ENCODE data around the gene FPGS.
"Not testable (repeated sequence)": the region's sequence is repeated elsewhere in the genome, so short reads cannot be mapped to it uniquely, and the experiment has no call there.

FPGS gene

DNA sequence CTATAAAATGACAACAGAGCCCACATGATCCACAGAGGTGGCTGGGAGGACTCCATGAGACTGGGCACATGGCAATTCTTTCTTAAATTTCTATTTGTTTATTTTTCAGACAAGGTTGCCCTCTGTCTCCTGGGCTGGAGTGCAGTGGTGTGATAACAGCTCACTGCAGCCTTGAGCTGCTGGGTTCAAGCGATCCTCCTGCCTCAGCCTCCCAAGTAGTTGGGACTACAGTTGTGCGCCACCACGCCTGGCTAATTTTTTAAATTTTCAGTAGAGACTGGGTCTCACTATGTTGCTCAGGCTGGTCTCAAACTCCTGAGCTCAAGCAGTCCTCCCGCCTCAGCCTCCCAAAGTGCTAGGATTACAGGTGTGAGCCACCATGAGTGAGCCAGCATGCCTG, 42.9 kb downstream of the FPGS start:
- DNase-seq, result not testable (repeated sequence)

DNA sequence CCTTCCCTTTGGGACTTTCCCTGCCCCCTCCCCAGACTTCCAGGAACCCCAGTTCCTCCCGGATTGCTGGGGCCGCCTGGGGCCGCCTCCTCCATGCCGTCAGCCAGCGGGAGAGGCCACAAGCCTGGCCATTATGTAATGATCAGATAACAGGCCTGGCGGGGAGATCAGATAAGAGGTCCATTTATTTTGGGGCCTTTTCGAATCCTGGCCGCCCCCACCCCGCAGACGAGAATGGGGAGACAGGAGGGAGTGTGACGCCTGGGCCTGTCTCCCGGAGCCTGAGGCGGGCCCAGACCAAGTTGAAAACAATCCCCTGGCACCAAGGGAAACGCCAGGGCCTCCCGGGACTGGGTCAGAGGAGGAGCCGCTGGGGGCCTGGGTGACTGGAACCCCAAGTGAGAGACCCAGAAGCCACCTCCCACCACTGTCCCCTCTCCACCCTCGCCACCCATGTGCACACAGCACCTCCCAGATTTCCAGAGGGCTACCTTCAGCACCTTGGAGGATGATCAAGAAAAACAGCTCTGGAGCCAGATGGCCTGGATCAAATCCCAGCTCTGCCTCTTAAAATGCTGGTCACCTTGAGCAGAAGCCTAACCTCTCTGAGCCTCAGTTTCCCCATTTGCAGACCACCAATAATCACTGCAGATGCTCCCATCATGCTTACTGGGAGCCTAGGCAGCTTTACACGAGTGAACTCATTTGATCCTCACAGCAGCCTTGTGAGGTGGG, 43.9 kb downstream of the FPGS start:
- no peak for DNase-seq

DNA sequence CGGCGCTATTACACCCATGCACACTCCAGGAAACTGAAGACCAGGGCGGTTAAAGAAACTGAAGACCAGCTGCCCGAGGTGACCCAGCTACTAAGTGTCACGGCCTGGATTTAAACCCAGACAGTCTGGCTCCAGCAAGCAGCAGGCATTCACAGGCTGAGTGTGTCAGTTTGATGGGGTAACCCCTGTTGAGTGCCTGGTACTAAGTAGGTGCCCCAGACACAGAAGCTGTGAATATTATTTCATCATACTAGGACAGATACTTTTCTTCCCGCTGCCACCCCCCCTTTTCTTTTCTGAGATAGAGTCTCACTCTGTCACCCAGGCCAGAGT, 44.5 kb downstream of the FPGS start:
- DNase-seq, result no peak

DNA sequence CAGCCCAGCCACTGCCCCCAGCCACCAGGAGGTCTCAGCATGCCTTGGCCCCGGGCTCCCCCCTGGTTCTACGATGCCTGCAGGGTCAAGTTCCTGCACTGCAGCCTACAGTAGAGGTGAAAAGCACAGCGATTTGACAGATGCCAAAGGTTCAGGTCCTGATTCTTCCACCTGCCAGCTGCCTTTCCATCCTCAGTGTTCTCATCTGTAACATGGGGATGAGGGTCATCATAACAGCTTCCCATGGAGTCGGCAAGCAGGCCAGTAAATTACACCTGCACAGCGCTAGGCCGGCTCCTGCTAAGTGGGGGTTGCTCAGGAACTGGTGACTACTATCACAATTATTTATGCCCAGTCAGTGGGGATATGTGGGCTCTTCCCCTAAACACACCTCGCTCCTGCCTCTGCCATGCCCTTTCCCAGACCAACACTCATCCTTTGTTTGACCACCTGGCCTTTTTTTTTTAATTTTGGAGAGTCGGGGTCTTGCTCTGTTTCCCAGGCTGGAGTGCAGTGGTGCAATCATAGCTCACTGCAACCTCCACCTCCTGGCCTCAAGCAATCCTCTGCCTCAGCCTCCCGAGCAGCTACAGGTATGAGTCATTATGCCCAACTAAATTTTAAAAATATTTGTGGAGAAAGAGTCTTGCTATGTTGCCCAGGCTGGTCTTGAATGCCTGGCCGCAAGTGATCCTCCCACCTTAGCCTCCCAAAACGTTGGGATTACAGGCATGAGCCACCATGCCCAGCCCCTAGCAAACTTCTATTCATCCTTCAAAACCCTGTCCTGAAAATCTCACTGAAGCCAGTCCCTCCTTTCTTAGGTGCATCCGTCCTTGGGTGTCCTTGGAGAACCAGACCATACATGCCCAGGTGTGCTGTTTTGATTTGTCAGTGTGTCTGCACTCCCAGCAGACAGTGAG, 45.4 kb downstream of the FPGS start:
- DNase-seq, result no peak

DNA sequence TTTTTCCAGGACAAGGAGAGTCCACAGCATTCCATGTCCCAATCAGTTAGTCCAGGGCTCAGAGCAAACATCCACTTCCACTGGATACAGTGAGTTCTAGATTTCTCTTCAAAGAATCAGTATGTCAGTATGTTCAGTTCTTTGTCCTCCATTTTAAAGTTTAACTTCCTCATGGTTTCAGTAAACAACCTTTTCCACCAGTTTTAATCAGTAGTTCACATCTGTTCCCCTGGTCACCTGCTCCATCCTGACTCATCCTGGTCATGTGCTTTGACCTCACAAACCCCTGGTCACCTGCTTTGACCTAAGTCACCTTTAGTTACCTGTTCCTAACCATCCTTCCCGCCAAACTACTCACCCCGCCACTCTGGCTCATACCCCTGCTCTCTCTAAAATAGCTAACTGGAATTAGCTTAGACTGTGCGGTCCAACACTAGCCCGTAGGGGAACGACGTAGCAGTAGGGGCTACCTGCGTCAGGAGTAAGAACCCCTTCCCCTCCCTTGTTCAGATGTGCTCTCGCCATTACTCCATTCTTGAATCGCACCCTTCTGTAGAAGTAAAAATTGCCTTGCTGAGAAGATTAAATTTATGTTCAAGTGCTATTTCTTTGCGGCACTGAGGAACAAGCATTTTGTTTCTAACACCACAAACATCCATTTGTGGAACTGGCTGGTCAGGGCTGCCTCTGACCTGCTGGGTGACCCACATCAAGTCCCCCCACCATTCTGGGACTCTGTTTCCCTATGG, 46.2 kb downstream of the FPGS start:
- DNase-seq, result no peak

DNA sequence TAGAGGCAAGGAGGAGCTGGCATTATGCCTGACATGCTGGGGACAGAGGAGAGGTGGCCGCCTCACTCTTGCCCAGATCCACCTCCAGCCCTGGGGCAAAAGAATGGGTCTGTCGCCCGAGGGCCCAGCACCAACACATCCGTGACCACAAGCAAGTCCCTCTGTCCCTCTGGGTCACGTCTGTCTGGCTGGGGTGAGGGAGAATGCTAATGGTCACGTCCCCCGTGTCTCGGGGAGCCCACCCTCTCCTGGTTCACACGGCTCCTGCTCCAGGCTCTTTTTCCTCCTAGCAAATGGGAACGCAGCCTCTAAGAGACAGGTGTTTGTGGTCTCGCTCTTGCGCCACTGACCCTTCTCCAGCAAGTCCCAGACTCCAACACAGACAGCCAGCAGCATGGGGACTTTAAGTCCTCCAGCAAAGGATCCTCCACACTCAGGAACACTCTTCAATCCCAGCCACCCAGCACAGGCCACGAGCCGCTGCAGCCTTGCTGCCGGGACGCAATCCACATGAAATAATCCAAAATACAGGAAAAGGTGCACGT, 47.7 kb downstream of the FPGS start:
- DNase-seq, result no peak

DNA sequence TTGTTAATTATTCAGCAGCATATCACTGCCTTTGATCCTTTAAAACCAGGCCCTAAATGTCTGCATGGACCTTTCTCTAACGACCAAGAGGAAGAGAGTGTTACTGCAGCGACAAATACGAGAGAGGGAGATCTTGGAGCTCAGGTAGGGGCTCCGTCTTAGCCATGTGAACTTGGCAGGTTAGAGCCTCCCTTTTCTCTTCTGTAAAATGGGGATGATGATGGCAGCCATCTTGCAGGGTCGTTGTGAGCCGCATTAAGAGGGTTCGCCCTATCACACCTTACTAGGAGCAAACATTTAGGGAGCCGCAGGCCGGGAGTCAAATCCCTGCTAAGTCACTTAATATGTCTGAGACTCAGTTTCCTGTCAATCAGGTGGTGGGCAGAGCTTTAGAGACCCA, 50.1 kb downstream of the FPGS start:
- no peak for DNase-seq

DNA sequence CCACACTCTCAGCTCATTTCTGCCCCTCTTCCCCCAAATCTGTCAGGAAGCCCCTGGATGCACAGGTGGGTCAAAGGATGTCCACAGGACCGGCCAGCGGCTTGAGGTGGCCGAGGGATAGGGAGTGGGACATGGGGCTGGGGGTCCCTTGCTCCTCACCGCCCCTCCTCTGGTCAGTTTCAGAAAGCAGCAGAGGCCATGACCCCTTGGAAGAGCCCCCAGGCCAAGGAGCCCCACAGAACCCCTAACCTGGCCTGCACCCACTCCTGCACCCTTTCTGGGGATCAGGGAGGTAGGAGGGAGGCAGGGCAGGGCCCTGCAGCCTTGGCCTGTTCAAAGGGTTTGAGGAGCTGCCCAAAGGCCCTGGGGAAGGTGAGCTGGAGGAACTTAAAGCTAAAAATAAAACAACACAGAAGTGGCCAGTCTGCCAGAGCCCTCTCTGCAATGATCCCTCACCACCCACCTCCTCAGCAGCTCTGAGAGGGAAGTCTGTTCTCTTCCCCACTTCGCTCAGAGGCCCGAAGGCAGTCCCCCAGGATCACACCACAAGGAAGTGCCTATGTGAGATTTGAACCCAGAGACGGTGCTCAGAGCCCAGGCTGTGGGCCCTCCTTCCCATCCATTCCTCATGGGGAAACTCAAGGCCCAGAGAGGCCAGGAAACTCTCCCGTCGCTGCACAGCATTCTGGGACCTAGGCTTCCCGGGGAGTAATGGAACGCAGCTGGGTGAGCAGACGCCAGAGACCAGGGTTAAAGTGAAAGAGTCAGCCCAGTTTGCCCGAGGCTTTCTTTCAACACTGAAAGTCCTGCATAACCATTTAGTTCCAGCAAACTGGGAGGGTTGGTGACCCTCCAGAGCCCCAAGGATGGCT, 50.9 kb downstream of the FPGS start:
- DNase-seq, result no peak

DNA sequence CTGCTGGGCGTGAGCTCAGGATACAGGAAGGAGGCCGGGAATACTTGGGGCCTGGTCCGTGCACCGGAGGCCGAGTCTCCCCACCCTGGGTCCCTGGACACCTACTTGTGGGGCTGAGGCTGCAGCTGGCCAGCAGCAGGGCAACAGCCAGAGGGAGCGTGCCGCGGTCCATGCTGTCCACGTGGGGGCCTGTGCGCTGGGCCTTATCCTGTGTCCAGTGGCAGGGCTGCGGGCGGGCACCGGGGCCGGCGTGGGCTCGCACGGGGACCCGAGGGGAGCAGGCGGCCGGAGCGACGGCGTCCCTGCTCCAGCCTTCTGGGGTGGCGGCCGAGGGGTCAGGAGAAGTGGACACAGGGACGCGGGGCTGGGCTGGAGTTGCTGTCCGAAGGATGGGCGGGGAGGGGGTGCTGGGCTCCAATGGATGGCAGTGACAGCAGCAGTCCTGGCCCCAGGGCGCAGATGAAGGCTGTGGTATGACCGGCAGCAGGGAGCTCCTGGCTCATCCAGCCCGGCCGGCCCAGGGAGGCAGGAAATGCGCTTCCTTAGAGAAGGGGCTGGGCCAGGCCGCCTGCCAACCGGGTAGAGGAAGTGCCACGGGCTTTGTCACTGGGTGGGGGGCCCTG, 51.6 kb downstream of the FPGS start, which contains the start of gene ENG:
ENG (minus strand) TSS at position 475 of the 623 bp plus-strand sequence; CDS start at position 172, 303 bp downstream.
- DNase-seq, result no peak

DNA sequence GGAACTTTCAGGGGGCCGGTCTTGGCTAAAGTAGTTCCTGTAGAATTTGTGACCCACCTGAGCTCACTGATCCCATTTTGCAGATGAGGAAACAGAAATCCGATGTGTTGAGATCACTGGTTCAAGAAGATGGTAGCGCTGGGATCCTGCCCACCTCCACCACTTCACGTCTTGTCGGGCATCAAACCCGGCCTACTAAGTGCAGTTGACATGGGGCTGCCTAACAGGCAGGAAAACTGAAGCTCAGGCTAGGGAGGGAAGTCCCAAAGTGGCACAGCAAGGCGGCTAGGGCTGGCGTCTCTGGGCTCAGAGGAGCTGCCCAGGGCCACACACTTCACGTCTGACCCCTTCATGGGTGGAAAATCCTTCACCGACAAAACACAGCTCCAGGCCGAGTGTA, 52.3 kb downstream of the FPGS start:
- DNase-seq, result no peak

DNA sequence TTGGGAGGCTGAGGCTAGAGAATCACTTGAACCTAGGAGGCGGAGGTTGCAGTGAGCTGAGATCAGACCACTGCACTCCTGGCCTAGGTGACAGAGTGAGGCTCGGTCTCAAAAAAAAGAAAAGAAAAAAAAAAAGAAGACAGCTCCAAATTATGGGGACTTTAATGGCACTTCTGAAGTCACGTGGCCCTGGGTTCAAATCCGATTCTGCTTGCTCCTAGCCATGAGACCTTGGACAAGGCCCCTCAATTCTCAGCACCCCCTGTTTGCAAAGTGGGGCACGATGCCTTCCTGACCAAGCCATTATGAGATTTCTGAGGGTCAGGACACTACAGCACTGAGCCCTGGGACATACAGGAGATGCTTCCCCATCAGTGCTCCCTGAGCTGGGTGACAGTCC, 52.8 kb downstream of the FPGS start:
- DNase-seq, result no peak

DNA sequence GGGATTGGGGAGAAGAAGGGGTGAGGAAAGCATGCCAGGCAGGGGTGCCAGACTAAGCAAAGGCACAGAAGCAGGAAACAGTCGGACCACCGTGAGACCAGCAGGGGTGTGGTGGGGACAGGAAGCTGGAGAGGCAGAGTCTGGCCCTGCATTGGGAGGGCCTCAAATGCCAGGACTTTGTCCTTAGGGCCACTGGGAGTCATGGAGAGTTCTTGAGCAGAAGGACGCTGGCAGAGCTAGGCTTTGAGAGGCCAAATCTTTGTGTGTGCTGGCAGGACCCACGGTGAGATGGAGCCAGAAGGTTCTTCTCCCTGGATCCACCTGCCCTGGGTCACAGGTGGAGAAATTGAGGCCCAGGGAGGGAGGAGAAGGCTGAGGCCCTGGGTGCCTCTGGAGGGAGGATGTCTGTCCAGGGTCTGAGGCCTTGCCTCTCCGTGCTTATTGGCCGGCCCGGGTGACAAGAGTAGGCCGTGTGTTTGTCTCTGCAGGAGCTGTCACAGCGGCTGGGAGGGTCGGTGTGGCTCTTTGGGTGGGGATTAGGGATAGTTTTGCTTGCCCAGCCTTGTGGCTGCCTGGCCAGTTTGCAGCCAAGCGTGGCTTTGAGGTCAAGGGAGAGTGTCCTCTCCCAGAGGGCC, 53.5 kb downstream of the FPGS start:
- DNase-seq, result no peak

DNA sequence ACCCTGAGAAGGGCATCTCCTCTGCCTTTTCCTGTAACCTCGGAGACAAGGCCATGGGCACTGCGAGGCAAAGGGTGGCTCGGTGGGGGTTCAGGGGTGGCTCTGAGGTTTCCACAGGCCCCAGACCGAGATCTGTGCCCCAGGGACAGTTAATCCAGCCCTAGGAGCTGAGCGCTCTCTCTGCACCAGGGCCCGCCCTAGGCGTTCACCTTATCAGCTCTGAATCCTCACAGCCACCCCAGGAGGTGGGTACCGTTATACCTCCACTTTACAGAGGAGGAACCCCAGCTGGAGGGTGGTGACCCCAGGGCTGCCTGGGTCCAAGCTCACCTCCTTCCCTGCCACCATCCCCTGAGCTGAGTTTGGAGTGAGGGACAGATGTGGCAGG, 54.0 kb downstream of the FPGS start:
- no peak for DNase-seq

DNA sequence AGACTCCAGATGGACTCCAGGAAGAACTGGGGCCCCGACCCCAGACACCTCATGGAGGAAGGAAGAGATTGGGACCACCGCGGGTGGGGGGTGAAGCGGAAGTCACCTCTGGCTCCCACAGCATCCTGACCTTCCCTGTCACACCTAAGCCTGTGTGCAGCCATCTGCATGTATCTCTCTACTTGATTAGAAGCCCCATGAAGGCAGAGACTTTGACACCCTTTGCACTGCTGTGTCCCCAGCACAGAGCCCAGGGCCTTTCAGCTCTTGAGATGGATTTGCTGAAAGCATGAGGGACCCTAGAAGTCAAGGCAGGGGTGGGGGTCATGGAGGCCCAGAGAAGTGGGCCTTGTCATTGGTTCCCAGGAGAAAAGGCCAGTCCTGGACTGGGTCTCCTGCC, 54.6 kb downstream of the FPGS start:
- DNase-seq, result no peak

DNA sequence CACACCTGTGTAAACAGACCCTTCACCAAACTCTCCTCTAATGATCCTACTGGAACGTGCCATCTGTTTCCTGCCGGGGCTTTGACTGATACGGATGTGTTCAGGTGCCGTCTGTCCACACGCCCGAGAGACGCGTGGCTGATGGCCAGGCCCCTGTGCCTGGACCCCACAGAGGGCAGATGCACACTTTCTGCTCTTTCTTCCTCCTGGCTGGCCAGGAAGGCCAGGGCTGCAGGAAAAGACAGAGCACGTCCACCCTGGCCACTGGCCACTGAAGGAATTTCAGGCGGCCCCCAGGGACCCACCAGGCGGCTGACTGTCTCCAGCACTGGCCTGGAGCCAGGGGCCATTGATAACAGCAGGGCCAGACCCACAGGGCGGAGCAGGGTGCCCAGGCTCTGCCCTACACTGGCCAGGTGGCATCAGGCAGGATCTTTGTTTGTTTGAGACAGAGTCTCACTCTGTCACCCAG, 55.4 kb downstream of the FPGS start:
- DNase-seq, result peak; percentile 5

DNA sequence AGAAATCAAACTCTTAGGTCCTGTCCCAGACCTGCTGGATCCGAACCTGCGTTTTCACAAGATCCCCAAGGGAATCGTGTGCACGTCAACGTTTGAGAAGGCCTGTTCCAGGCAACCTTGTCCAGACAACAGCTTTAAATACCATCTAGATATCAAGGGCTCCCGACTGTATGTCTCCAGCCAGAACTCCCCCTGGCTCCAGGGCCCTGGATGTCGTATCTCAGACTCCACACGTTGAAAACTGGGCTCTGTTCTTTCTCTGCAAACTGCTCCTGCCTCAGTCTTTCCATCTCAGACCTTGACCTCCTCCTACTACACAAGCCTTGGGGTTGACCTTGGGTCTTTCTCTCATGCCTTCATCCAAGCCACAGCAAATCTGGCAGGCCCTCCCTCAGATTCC, 57.6 kb downstream of the FPGS start:
- no peak for DNase-seq

DNA sequence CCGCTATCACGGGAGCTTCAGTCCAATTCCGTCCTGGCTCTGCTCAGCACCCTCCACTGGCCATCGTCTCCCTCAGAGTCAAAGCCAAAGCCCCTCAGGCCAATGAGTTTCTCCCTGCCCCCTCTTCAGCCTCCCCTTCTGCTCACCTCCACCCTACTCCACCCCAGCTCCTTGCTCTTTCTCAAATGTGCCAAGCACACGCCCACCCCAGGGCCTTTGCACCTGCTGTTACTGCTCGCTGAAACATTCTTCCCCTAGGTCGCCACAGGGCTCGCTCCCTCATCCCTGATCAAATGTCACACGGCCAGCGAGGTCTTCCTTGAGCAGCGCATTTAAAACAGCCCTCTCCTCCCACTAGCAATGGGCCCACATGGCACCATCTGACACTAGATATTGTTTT, 58.1 kb downstream of the FPGS start:
- no peak for DNase-seq

DNA sequence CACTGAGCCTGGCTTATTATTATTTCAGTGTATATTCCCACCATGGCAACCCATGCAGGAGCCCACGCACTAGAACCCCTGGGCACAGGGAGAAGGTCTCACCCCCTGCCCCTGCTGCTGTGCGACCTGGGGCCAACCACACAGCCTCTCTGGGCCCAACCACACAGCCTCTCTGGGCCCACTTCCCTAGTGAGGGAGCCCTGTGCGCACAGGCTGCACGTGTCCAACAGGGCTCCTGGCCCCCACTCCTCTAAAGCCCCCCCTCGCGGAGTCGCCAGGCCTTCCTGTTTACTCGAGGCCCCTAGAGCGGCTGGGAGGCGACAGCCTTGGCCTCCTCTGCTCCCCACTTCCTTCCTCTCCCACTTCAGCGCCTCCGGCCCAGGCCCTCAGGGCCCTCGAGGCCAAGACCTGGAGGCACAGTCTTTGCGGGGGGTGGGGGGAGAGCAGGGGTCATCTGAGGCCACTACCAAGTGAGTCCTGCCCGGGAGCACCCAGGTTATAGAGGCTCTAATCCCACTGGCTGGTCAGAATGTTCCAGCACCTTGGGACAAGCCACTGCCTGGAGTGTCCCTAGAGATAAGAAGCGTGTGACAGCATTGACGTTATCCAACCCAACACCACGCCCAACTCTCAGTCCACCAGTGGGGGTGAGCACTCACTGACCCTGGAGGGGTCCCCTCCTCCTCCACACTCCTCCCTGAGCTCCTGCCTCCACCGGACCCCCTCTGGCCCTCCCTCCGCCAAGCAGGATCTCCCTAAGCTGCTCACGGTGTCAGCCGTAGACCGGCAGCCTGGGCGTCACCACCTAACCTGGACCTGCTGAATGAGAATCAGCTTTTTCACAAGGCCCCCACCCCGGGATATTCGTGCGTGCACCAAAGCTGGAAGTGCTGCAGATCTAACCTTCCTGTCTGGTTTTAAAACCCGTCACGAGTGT, 59.7 kb downstream of the FPGS start:
- no peak for DNase-seq

DNA sequence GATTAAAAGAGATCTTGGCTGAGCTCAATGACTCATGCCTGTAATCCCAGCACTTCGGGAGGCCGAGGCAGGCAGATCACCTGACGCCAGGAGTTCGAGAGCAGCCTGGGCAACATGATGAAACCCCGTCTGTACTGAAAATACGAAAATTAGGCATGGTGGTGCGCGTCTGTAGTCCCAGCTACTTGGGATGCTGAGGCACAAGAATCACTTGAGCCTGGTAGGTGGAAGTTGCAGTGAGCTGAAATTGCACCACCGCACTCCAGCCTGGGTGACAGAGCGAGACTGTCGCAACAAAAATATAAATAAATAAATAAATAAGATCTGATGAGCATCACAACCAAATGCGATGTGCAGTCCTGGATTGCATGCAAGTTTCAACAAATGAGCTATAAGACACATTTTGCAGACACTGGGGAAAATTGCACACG, 60.5 kb downstream of the FPGS start:
- no peak for DNase-seq
